Gastroesophageal sphincter (tissue), 4 donors: ENCODE measurements around the gene VWA3B. TPM values are rescaled to one million over a fixed set of nuclear protein-coding genes. Genes with fewer than 3 reads are reported as not detected.

Experiments
- ATAC-seq: fragments of 150-250 bp; one replicate; pipeline ENCODE4 v1.9.1; 2016; ENCODE audit warnings: mild to moderate bottlenecking, moderate library complexity
- H3K27ac ChIP-seq, 4 donors: fragments of 200-600 bp; sonication (generic) in 3 of 4; 1 replicate in 3 of 4; 2 replicates in 1 of 4; pipeline ENCODE4 v1.5.1; 2016 to 2019
- H3K27me3 ChIP-seq: fragments of 200-600 bp; sonication (generic); one replicate; pipeline ENCODE4 v1.5.1; 2019
- H3K36me3 ChIP-seq, 2 donors: fragments of 200-600 bp; sonication (generic); one replicate each; pipeline ENCODE4 v1.5.1; 2019; ENCODE audit warnings: control low read depth in 1 of 2
- H3K4me1 ChIP-seq, 3 donors: fragments of 200-600 bp; sonication (generic); 1 replicate in 2 of 3; 2 replicates in 1 of 3; pipeline ENCODE4 v1.5.1; 2016 to 2019; ENCODE audit warnings: control low read depth in 2 of 3
- H3K4me3 ChIP-seq, 2 donors: fragments of 200-600 bp; sonication (generic); one replicate each; pipeline ENCODE4 v1.5.1; 2019; ENCODE audit warnings: mild to moderate bottlenecking in 1 of 2, moderate library complexity in 1 of 2
- H3K9me3 ChIP-seq, 3 donors: fragments of 200-600 bp; sonication (generic); one replicate each; pipeline ENCODE4 v1.5.1; 2017 to 2019; ENCODE audit warnings: control low read depth in 2 of 3
- EP300 ChIP-seq: sonication (generic); formaldehyde crosslinking; IDR thresholded peaks from one replicate; pipeline ENCODE4 v1.6.1; 2017; ENCODE audit warnings: antibody characterized with exemption, mild to moderate bottlenecking
- POLR2A ChIP-seq, 2 donors: fragments of 450-650 bp; IDR thresholded peaks; one replicate each; pipeline ENCODE4 v1.6.1; 2017; ENCODE audit warnings: antibody characterized with exemption in 2 of 2, mild to moderate bottlenecking in 2 of 2, moderate library complexity in 1 of 2
- POLR2AphosphoS5 ChIP-seq: sonication (generic); formaldehyde crosslinking; IDR thresholded peaks from one replicate; pipeline ENCODE4 v1.6.1; 2017; ENCODE audit warnings: antibody characterized with exemption
- WGBS, 2 donors: methylation state at CpG; one replicate each; pipeline ENCODE4 v1.1.5; 2018; ENCODE audit warnings: low coverage in 1 of 2; 5-methylcytosine and 5-hydroxymethylcytosine counted together
- total RNA-seq, 4 donors: library from RNA; depleted of rRNA; stranded (reverse); fragments of >200 nt; gene quantifications; one replicate each; pipeline ENCODE4 v1.1.0, GENCODE V29; 2016
- TF ChIP-seq, protein P1 (sequence below), 4 experiments: fragments of 200-600 bp in 2 of 4; fragments of 450-650 bp in 2 of 4; sonication (generic) in 1 of 4; IDR thresholded peaks; one replicate each; pipeline ENCODE4 v1.5.1; 2017 to 2019; ENCODE audit warnings: antibody characterized with exemption in 4 of 4, mild to moderate bottlenecking in 2 of 4, moderate library complexity in 2 of 4

The VWA3B gene
- total RNA-seq, 4 donors from 2014 or later: not detected

- ATAC-seq: no peak
- TF ChIP-seq POLR2A (IDR thresholded peaks at IDR 0.05) (no peak), POLR2AphosphoS5 (no peak), EP300 (no peak)
- TF ChIP-seq, protein P1, sequence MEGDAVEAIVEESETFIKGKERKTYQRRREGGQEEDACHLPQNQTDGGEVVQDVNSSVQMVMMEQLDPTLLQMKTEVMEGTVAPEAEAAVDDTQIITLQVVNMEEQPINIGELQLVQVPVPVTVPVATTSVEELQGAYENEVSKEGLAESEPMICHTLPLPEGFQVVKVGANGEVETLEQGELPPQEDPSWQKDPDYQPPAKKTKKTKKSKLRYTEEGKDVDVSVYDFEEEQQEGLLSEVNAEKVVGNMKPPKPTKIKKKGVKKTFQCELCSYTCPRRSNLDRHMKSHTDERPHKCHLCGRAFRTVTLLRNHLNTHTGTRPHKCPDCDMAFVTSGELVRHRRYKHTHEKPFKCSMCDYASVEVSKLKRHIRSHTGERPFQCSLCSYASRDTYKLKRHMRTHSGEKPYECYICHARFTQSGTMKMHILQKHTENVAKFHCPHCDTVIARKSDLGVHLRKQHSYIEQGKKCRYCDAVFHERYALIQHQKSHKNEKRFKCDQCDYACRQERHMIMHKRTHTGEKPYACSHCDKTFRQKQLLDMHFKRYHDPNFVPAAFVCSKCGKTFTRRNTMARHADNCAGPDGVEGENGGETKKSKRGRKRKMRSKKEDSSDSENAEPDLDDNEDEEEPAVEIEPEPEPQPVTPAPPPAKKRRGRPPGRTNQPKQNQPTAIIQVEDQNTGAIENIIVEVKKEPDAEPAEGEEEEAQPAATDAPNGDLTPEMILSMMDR (IDR thresholded peaks at IDR 0.05): no peak
- Histone ChIP-seq H3K9me3 (no peaks in the 10 kb centered on the region), H3K36me3 (no peaks in the 10 kb centered on the region), H3K4me3 (no peak overlapping the region), H3K27ac (no peak overlapping the region), H3K27me3 (peaks cover 6% of the 10 kb centered on the region), H3K4me1 (no peaks in the 10 kb centered on the region)
- WGBS, 2 donors: 43 to 61% methylated on average over 2 to 3 of the region's 3 CpGs
Measured at GRCh38 chr2:98355881-98356280, 268.9 kb downstream of the VWA3B start.

- no peak overlapping the region for H3K4me3 ChIP-seq
- TF ChIP-seq EP300: no peak
- TF ChIP-seq POLR2A (IDR thresholded peaks at IDR 0.05): no peak
- TF ChIP-seq, protein P1 (IDR thresholded peaks at IDR 0.05): no peak
- no peak for TF ChIP-seq POLR2AphosphoS5
- no peak overlapping the region for H3K27ac ChIP-seq
- H3K27me3 ChIP-seq: no peaks in the 10 kb centered on the region
- no peaks in the 10 kb centered on the region for H3K36me3 ChIP-seq
- no peaks in the 10 kb centered on the region for H3K4me1 ChIP-seq
- WGBS, 2 donors: 73 to 83% methylated on average over 7 of the region's 7 CpGs
- ATAC-seq: no peak
- H3K9me3 ChIP-seq: no peaks in the 10 kb centered on the region
Measured at GRCh38 chr2:98356729-98357128, 269.8 kb downstream of the VWA3B start.

DNA sequence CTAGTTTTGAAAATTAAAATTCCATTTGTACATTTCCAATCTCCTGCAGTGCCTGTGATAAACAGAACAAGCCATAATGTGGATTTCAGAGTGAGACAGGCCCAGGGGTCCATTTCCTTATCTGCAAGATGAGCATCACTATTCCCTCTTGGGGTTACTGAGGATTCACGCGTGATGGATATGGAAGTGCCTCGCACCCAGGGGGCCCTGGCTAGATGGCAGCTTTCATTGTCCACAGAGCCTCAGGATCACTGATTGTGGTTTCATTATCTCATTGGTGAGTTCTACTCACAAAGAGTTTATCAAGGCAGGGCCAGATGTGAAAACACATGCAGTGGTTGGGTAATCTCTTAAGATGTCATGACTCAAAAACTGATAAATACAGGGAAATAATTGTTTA lies 270.9 kb downstream of the VWA3B start:
- H3K9me3 ChIP-seq: peaks cover 0 to under 1% (median 0%) of the 10 kb centered on the region in 3 donors
- H3K4me3 ChIP-seq: no peak overlapping the region
- no peaks in the 10 kb centered on the region for H3K4me1 ChIP-seq
- no peak for ATAC-seq
- no peaks in the 10 kb centered on the region for H3K27me3 ChIP-seq
- TF ChIP-seq, protein P1 (IDR thresholded peaks at IDR 0.05): no peak
- TF ChIP-seq POLR2AphosphoS5: no peak
- no peak for TF ChIP-seq EP300
- no peak for TF ChIP-seq POLR2A (IDR thresholded peaks at IDR 0.05)
- H3K27ac ChIP-seq: no peak overlapping the region
- WGBS, 2 donors: 60 to 88% methylated on average over 1 to 3 of the region's 3 CpGs
- no peaks in the 10 kb centered on the region for H3K36me3 ChIP-seq

DNA sequence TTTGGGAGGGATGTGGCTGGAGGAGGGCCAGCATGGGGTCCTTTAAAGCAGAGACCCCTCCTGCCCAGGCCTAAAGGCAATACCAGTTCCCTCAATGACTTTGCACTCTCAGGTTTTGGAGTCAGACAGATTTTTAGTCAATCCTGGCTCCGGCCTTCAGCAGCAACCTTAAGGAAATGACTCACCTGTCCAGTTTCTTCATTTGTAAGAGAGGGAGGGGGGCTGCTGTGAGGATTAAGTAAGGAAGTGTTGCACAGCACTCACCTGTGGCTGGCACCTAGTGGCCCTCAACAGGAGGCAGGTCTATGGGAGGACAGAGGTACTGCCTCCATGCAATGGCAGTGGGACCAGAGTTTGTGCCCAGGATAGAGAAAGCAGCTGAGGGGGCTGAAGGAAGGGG lies 273.0 kb downstream of the VWA3B start:
- H3K4me1 ChIP-seq: no peaks in the 10 kb centered on the region
- no peak for ATAC-seq
- H3K4me3 ChIP-seq: no peak overlapping the region

More for the DNA sequence above, 273.0 kb downstream of the VWA3B start:
- WGBS, 2 donors: 67% methylated on average over 1 of the region's 1 CpG; no CpG with 5 or more reads in 1 of the 2 donors
- H3K27me3 ChIP-seq: no peaks in the 10 kb centered on the region
- no peaks in the 10 kb centered on the region for H3K36me3 ChIP-seq
- TF ChIP-seq POLR2A (IDR thresholded peaks at IDR 0.05) (no peak), POLR2AphosphoS5 (no peak)
- H3K9me3 ChIP-seq: peaks cover 0 to 5% (median 0%) of the 10 kb centered on the region in 3 donors
- H3K27ac ChIP-seq: no peak overlapping the region

Other genes starting within 250 kb of the VWA3B start
- gene TMEM131, start 91.2 kb upstream of the VWA3B start, total RNA-seq: 10 to 100 TPM; 32.0 to 46.4 (median 33.9) TPM